H1 (cell line): ENCODE results near the gene KIF22. TPM values are rescaled to one million over a fixed set of nuclear protein-coding genes. Genes with fewer than 3 reads are reported as not detected.

ENCODE experiments used
- CTCF ChIA-PET: fragments of 300-600 bp; sonication (Branson Sonifier 250); formaldehyde crosslinking; loops from one replicate; lab custom pipeline; 2021; ENCODE audit not compliant: partially characterized antibody; lab: Charles Lee
- POLR2A ChIA-PET: fragments of 300-600 bp; sonication (Branson Sonifier 250); formaldehyde crosslinking; loops from one replicate; lab custom pipeline; 2021; ENCODE audit warnings: inconsistent platforms; ENCODE audit not compliant: partially characterized antibody; lab: Charles Lee
- DNase-seq, 2 experiments: peaks; one replicate each; pipeline versions ENCODE4 v3.0.0 to v3.0.0-alpha.2; 2010 to 2022; ENCODE audit warnings: low spot score in 2 of 2, low read depth in 1 of 2, mixed read lengths in 1 of 2
- FAIRE-seq: peaks from 2 replicates; lab custom pipeline; 2011; peaks lifted over from hg19 to GRCh38; lab: Jason Lieb, UNC
- H2AFZ ChIP-seq: 2 replicates; pipeline ENCODE4 v1.8.1; 2012; ENCODE audit warnings: low read length, inconsistent platforms
- H2AK5ac ChIP-seq: 2 replicates; pipeline ENCODE4 v1.6.1; 2013; ENCODE audit warnings: low read depth, low read length
- H2BK120ac ChIP-seq: replicated peaks from 2 replicates; pipeline ENCODE3; 2013; ENCODE audit warnings: low read depth, low read length, inconsistent platforms
- H2BK12ac ChIP-seq: 2 replicates; pipeline ENCODE4 v1.6.1; 2013; ENCODE audit warnings: low read depth, low read length
- H2BK15ac ChIP-seq: 2 replicates; pipeline ENCODE4 v1.6.1; 2013; ENCODE audit warnings: low read length
- H2BK20ac ChIP-seq: 2 replicates; pipeline ENCODE4 v1.6.1; 2013; ENCODE audit warnings: low read length
- H2BK5ac ChIP-seq: 2 replicates; pipeline ENCODE4 v1.6.1; 2013; ENCODE audit warnings: low read depth, low read length
- H3K14ac ChIP-seq: 2 replicates; pipeline ENCODE4 v1.6.1; 2013; ENCODE audit warnings: inconsistent platforms; ENCODE audit not compliant: insufficient read length
- H3K18ac ChIP-seq: 2 replicates; pipeline ENCODE4 v1.6.1; 2013; ENCODE audit warnings: low read length; ENCODE audit errors: extremely low read depth
- H3K23ac ChIP-seq: 2 replicates; pipeline ENCODE4 v1.6.1; 2013; ENCODE audit warnings: inconsistent platforms; ENCODE audit not compliant: insufficient read length
- H3K23me2 ChIP-seq: 2 replicates; pipeline ENCODE4 v1.6.1; 2013; ENCODE audit warnings: low read depth, low read length
- H3K27ac ChIP-seq: 2 replicates; pipeline ENCODE4 v1.6.1; 2011; ENCODE audit warnings: low read depth, low read length, inconsistent platforms
- H3K27me3 ChIP-seq, 4 experiments: replicated peaks in 1 of 4; 1 replicate in 1 of 4; 2 replicates in 3 of 4; pipeline versions ENCODE4 v1.6.1 to v1.8.1; 2011 to 2013; ENCODE audit warnings: low read length in 3 of 4, mild to moderate bottlenecking in 3 of 4, inconsistent platforms in 2 of 4, mixed read lengths in 2 of 4, moderate library complexity in 1 of 4; ENCODE audit not compliant: control insufficient read depth in 3 of 4, insufficient read depth in 3 of 4; ENCODE audit errors: extremely low read depth in 1 of 4
- H3K36me3 ChIP-seq, 4 experiments: 2 replicates each; pipeline versions ENCODE4 v1.6.1 to v1.8.1; 2011 to 2013; ENCODE audit warnings: mild to moderate bottlenecking in 4 of 4, low read length in 3 of 4, moderate library complexity in 2 of 4, control low read depth in 1 of 4, inconsistent platforms in 1 of 4; ENCODE audit not compliant: insufficient read depth in 4 of 4, control insufficient read depth in 2 of 4
- H3K4ac ChIP-seq: replicated peaks from 2 replicates; pipeline ENCODE3; 2013; ENCODE audit warnings: low read length, low read depth, mixed read lengths, inconsistent platforms; ENCODE audit not compliant: insufficient read length
- H3K4me1 ChIP-seq, 4 experiments: replicated peaks in 1 of 4; 1 replicate in 1 of 4; 2 replicates in 3 of 4; pipeline versions ENCODE4 v1.6.1 to v1.8.1; 2011 to 2013; ENCODE audit warnings: low read length in 3 of 4, inconsistent platforms in 2 of 4, mixed read lengths in 1 of 4; ENCODE audit not compliant: insufficient read depth in 4 of 4, control insufficient read depth in 3 of 4
- H3K4me2 ChIP-seq, 2 experiments: 2 replicates each; pipeline versions ENCODE4 v1.6.1 to v1.8.1; 2011 to 2013; ENCODE audit warnings: low read depth in 2 of 2, low read length in 2 of 2, control low read depth in 1 of 2, inconsistent platforms in 1 of 2, mild to moderate bottlenecking in 1 of 2; ENCODE audit not compliant: insufficient read depth in 1 of 2
- H3K4me3 ChIP-seq, 4 experiments: fragments of 200-600, 300-600 bp in 1 of 4; sonication (generic), shearing (Covaris generic), sonication (Bioruptor Twin) in 1 of 4; 2 replicates each; pipeline versions ENCODE4 v1.5.1 to v1.8.1; 2011 to 2016; ENCODE audit warnings: low read length in 4 of 4, low read depth in 3 of 4, control low read depth in 2 of 4, inconsistent platforms in 2 of 4, mild to moderate bottlenecking in 2 of 4, mixed read lengths in 1 of 4, moderate library complexity in 1 of 4; ENCODE audit not compliant: insufficient read depth in 2 of 4; ENCODE audit errors: extremely low read depth in 1 of 4
- H3K56ac ChIP-seq: replicated peaks from 2 replicates; pipeline ENCODE3; 2013; ENCODE audit warnings: low read depth, mild to moderate bottlenecking, mixed read lengths, low read length, inconsistent platforms; ENCODE audit not compliant: insufficient read length
- H3K79me1 ChIP-seq: 2 replicates; pipeline ENCODE4 v1.6.1; 2013; ENCODE audit warnings: low read depth, low read length, control low read depth
- H3K79me2 ChIP-seq, 2 experiments: 2 replicates each; pipeline versions ENCODE4 v1.6.1 to v1.8.1; 2012 to 2013; ENCODE audit warnings: low read length in 2 of 2, mild to moderate bottlenecking in 2 of 2, inconsistent platforms in 1 of 2; ENCODE audit not compliant: insufficient read depth in 2 of 2, control insufficient read depth in 1 of 2
- H3K9ac ChIP-seq, 4 experiments: replicated peaks in 1 of 4; 1 replicate in 1 of 4; 2 replicates in 3 of 4; pipeline versions ENCODE4 v1.6.1 to v1.8.1; 2011 to 2013; ENCODE audit warnings: low read depth in 3 of 4, low read length in 3 of 4, control low read depth in 2 of 4, mild to moderate bottlenecking in 2 of 4, moderate library complexity in 2 of 4, inconsistent platforms in 1 of 4; ENCODE audit errors: extremely low read depth in 1 of 4
- H3K9me3 ChIP-seq, 2 experiments: 2 replicates each; pipeline versions ENCODE4 v1.6.1 to v1.8.1; 2012 to 2013; ENCODE audit warnings: mild to moderate bottlenecking in 2 of 2, moderate library complexity in 2 of 2, control low read depth in 1 of 2, inconsistent platforms in 1 of 2, low read depth in 1 of 2, low read length in 1 of 2, mixed read lengths in 1 of 2; ENCODE audit not compliant: insufficient read depth in 2 of 2
- H4K20me1 ChIP-seq, 2 experiments: replicated peaks in 1 of 2; 2 replicates each; pipeline versions ENCODE3 to v1.8.1; 2011 to 2013; ENCODE audit warnings: inconsistent platforms in 2 of 2, low read length in 2 of 2, mild to moderate bottlenecking in 1 of 2; ENCODE audit not compliant: insufficient read depth in 2 of 2, control insufficient read depth in 1 of 2
- H4K5ac ChIP-seq: 2 replicates; pipeline ENCODE4 v1.6.1; 2013; ENCODE audit warnings: low read length, low read depth, mixed read lengths, inconsistent platforms; ENCODE audit not compliant: insufficient read length
- H4K8ac ChIP-seq: 2 replicates; pipeline ENCODE4 v1.8.0; 2013; ENCODE audit warnings: mild to moderate bottlenecking, moderate library complexity, low read length, inconsistent platforms; ENCODE audit not compliant: insufficient read depth; ENCODE audit errors: extremely low read depth
- H4K91ac ChIP-seq: replicated peaks from 2 replicates; pipeline ENCODE3; 2013; ENCODE audit warnings: low read length, mixed read lengths, inconsistent platforms; ENCODE audit not compliant: insufficient read length
- FOSL1 ChIP-seq: IDR thresholded peaks from 2 replicates; pipeline ENCODE4 v1.6.1; 2011; ENCODE audit warnings: mild to moderate bottlenecking, low read depth, low read length, moderate library complexity; ENCODE audit not compliant: insufficient read depth
- RNF2 ChIP-seq: fragments of 200-900, 300-1000 bp; sonication (generic); IDR thresholded peaks from 2 replicates; pipeline ENCODE4 v1.7.1; 2016; ENCODE audit warnings: borderline replicate concordance, low read depth, mild to moderate bottlenecking, antibody characterized with exemption, low read length; ENCODE audit not compliant: poor library complexity, severe bottlenecking; ENCODE audit errors: missing control alignments
- SIX5 ChIP-seq: IDR thresholded peaks from 2 replicates; pipeline ENCODE4 v1.6.1; 2011; ENCODE audit warnings: mild to moderate bottlenecking, low read depth, low read length
- SRF ChIP-seq: IDR thresholded peaks from 2 replicates; pipeline ENCODE4 v1.6.1; 2011; ENCODE audit warnings: mild to moderate bottlenecking, low read depth, low read length, moderate library complexity
- SUZ12 ChIP-seq: fragments of 200-600 bp; sonication (generic); IDR thresholded peaks from 2 replicates; pipeline ENCODE4 v1.6.1; 2012; ENCODE audit warnings: mild to moderate bottlenecking, inconsistent platforms, low read length, moderate library complexity, mixed read lengths
- WGBS, 2 experiments: shearing (Covaris generic) in 1 of 2; methylation state at CpG; one replicate each; pipeline versions ENCODE4 v1.1.6 to v1.1.7; 2013 to 2015; ENCODE audit warnings: low lambda C conversion rate in 2 of 2, mixed read lengths in 2 of 2, inconsistent platforms in 1 of 2, low coverage in 1 of 2, missing lambda C conversion rate in 1 of 2; ENCODE audit not compliant: insufficient replicate concordance in 2 of 2, insufficient coverage in 1 of 2, insufficient read length in 1 of 2; ENCODE audit errors: extremely low coverage in 1 of 2, missing lambda C conversion rate in 1 of 2; 5-methylcytosine and 5-hydroxymethylcytosine counted together
- polyA plus RNA-seq, 7 experiments: library from polyadenylated mRNA; depleted of rRNA in 3 of 7; stranded (reverse) in 5 of 7; unstranded in 2 of 7; fragments of >200 nt in 5 of 7; fragments of 200-250 nt in 2 of 7; gene quantifications; 1 replicate in 5 of 7; 2 replicates in 1 of 7; 4 replicates in 1 of 7; pipeline versions ENCODE4 v1.2.1 to v1.2.3, GENCODE V29; 2011 to 2013; ENCODE audit warnings: missing spikeins in 2 of 7, mixed read lengths in 2 of 7
- total RNA-seq: library from RNA; stranded (reverse); fragmentation: NEBNext Ultra II Directional; extraction: Animal tissue kit (Norgen Biotek cat#: 25700); gene quantifications from 2 replicates; pipeline ENCODE4 v1.2.1, GENCODE V29; 2021

The KIF22 gene
- total and polyA plus RNA-seq, 2 of the 8 experiments (the other 6 are each of a cell fraction or from before 2014, with no cell fraction given) = 139 to 142 TPM

- Histone ChIP-seq H3K27me3 (no peaks in the 10 kb centered on the region), H3K56ac (no peak overlapping the region), H2AK5ac (no peak overlapping the region), H3K27ac (no peak overlapping the region), H3K9me3 (no peaks in the 10 kb centered on the region), H3K4me3 (no peak overlapping the region), H3K14ac (no peak overlapping the region), H4K8ac (no peak overlapping the region), H3K23me2 (no peaks in the 10 kb centered on the region), H2BK15ac (no peak overlapping the region), H3K4me2 (no peak overlapping the region), H3K9ac (no peak overlapping the region), H3K79me1 (no peaks in the 10 kb centered on the region), H4K91ac (no peak overlapping the region), H3K23ac (no peak overlapping the region), H3K79me2 (no peaks in the 10 kb centered on the region), H4K20me1 (no peaks in the 10 kb centered on the region), H3K4me1 (no peaks in the 10 kb centered on the region), H2AFZ (no peak overlapping the region), H2BK20ac (no peak overlapping the region), H3K36me3 (no peaks in the 10 kb centered on the region), H2BK12ac (no peak overlapping the region), H2BK5ac (no peak overlapping the region), H4K5ac (no peak overlapping the region), H3K18ac (no peak overlapping the region), H3K4ac (no peak overlapping the region), H2BK120ac (no peak overlapping the region)
- WGBS, 2 experiments = 90% methylated on average over 7 of the region's 7 CpGs; no CpG with 5 or more reads in 1 of the 2 experiments
- FAIRE-seq (no peak), DNase-seq (no peak)
- ChIA-PET CTCF (interaction anchor here (0.6 to 4.8 kb wide), 5 partner anchors 15 to 81 kb away, joined by 3 to 22 read pairs (median 4); partner anchors contain the start of gene KIF22), POLR2A (interaction anchor here (0.7 to 2.9 kb wide), 5 partner anchors 8 to 36 kb away, joined by 3 to 8 read pairs (median 4); partner anchors contain the start of genes MAZ and ZG16)
- TF ChIP-seq SIX5 (no peak), FOSL1 (no peak), RNF2 (no peak), SUZ12 (no peak), SRF (no peak)
These were observed 20.2 kb upstream of the KIF22 start for GRCh38 chr16:29770250-29770929.
